ENCODE results near the gene STARD9. TPM values are rescaled to one million over a fixed set of nuclear protein-coding genes. Genes with fewer than 3 reads are reported as not detected.
A peak's percentile ranks its signal among the peaks of the same experiment; 100 is the strongest.

The STARD9 gene
- total and polyA plus RNA-seq, 2 experiments from 2014 or later, result 0.60 to 1.4 TPM

DNA sequence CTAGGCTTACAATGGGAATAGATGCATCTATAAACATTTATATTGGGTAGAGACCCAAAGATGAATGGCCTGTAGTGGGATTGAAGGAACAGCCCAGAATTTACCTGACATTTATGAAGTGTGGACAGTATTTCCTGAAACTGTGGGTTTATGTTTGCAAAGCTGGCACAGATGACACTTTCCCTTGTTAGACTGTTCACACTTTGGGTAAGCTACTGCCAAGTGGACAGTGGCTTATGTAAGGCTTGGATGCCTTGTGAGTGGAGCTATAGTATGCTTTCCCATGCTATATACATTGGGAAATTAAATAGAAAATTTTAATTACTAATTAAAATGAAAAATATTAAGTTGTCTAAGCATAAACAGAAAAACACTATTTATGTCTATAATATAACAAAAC, 48.5 kb downstream of the STARD9 start:
- in situ Hi-C loops (cut with MboI), result no loop called here
- no peak for TF ChIP-seq EZH2 (IDR thresholded peaks at IDR 0.05; ENCODE audit: insufficient read depth, poor library complexity, severe bottlenecking)
- no peak for TF ChIP-seq EZH2phosphoT487 (IDR thresholded peaks at IDR 0.05; ENCODE audit: insufficient read depth, low read depth)

DNA sequence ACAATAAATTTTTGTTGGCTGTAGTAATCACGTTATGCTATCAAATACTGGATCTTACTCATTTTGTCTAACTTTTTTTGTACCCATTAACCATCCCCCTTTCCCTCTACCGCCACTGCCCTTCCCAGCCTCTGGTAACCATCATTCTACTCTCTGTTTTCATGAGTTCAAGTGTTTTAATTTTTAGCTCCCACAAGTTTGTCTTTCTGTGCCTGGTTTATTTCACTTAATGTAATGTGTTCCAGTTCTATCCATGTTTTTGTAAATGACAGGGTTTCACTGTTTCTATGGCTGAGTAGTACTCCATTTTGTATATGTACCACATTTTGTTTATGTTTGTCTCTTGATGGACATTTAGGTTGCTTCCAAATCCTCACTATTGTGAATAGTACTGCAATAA, 52.1 kb downstream of the STARD9 start:
- in situ Hi-C loops (cut with MboI), result no loop called here
- TF ChIP-seq EZH2phosphoT487 (IDR thresholded peaks at IDR 0.05; ENCODE audit: insufficient read depth, low read depth) (no peak), EZH2 (IDR thresholded peaks at IDR 0.05; ENCODE audit: insufficient read depth, poor library complexity, severe bottlenecking) (no peak)
- WGBS, 2 experiments (ENCODE audit: low coverage in 1 of 2, low lambda C conversion rate in 2 of 2, missing lambda C conversion rate in 2 of 2), result 87 to 92% methylated on average over 2 of the region's 2 CpGs

More for the DNA sequence above, 48.5 kb downstream of the STARD9 start:
- no peaks in the 10 kb centered on the region for H3K36me3 ChIP-seq (ENCODE audit: low read depth)
- H3K9me2 ChIP-seq (ENCODE audit: insufficient read depth), result no peaks in the 10 kb centered on the region
- no peak overlapping the region for H3K4me2 ChIP-seq (ENCODE audit: unreplicated experiment)
- H4K20me1 ChIP-seq (ENCODE audit: insufficient read depth), result no peaks in the 10 kb centered on the region
- no peaks in the 10 kb centered on the region for H3K4me1 ChIP-seq (ENCODE audit: insufficient read depth)
- no peaks in the 10 kb centered on the region for H3K27me3 ChIP-seq (replicated peaks; ENCODE audit: insufficient read depth)
- no peaks in the 10 kb centered on the region for H3F3A ChIP-seq (ENCODE audit: insufficient read depth)
- no peak overlapping the region for H3K4me3 ChIP-seq
- H2AFZ ChIP-seq, result no peak overlapping the region
- no peak overlapping the region for H3K9ac ChIP-seq
- no peak for DNase-seq
- H3K27ac ChIP-seq, result no peak overlapping the region
- H3K79me2 ChIP-seq (ENCODE audit: insufficient read depth), result no peaks in the 10 kb centered on the region
- no peaks in the 10 kb centered on the region for H3K9me3 ChIP-seq (ENCODE audit: low read depth)

DNA sequence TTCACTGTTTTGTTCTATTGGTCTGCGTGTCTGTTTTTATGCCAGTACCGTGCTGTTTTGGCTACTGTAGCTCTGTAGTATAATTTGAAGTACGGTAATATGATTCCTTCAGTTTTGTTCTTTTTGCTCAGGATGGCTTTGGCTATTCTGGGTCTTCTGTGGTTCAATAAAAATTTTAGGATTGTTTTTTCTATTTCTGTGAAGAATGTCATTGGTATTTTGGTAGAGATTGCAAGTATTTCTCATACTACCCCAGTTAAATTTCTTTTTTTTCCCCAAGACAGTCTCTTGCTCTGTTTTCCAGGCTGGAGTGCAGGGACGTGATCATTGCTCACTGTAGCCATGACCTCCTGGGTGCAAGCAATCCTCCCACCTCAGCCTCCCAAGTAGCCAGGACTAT, 53.4 kb downstream of the STARD9 start:
- Histone ChIP-seq H3K9ac (no peak overlapping the region), H2AFZ (no peak overlapping the region), H3K36me3 (ENCODE audit: low read depth) (no peaks in the 10 kb centered on the region), H3K4me2 (ENCODE audit: unreplicated experiment) (no peak overlapping the region), H3K4me1 (ENCODE audit: insufficient read depth) (no peaks in the 10 kb centered on the region), H3K27me3 (replicated peaks; ENCODE audit: insufficient read depth) (no peaks in the 10 kb centered on the region), H3K9me3 (ENCODE audit: low read depth) (peaks cover 4% of the 10 kb centered on the region), H3K9me2 (ENCODE audit: insufficient read depth) (no peaks in the 10 kb centered on the region), H3K4me3 (no peak overlapping the region), H3K27ac (no peak overlapping the region), H4K20me1 (ENCODE audit: insufficient read depth) (no peaks in the 10 kb centered on the region), H3F3A (ENCODE audit: insufficient read depth) (no peaks in the 10 kb centered on the region), H3K79me2 (ENCODE audit: insufficient read depth) (no peaks in the 10 kb centered on the region)
- in situ Hi-C loops (cut with MboI), result no loop called here
- no peak for DNase-seq
- WGBS, 2 experiments (ENCODE audit: low coverage in 1 of 2, low lambda C conversion rate in 2 of 2, missing lambda C conversion rate in 2 of 2), result 96 to 97% methylated on average over 4 of the region's 4 CpGs
- TF ChIP-seq EZH2 (IDR thresholded peaks at IDR 0.05; ENCODE audit: insufficient read depth, poor library complexity, severe bottlenecking), result no peak
- no peak for TF ChIP-seq EZH2phosphoT487 (IDR thresholded peaks at IDR 0.05; ENCODE audit: insufficient read depth, low read depth)

More for the DNA sequence above, 52.1 kb downstream of the STARD9 start:
- Histone ChIP-seq H4K20me1 (ENCODE audit: insufficient read depth) (no peaks in the 10 kb centered on the region), H3K4me3 (no peak overlapping the region), H3K9ac (no peak overlapping the region), H3K27me3 (replicated peaks; ENCODE audit: insufficient read depth) (no peaks in the 10 kb centered on the region), H2AFZ (no peak overlapping the region), H3K27ac (no peak overlapping the region), H3K4me2 (ENCODE audit: unreplicated experiment) (no peak overlapping the region), H3K79me2 (ENCODE audit: insufficient read depth) (no peaks in the 10 kb centered on the region), H3K36me3 (ENCODE audit: low read depth) (no peaks in the 10 kb centered on the region), H3K4me1 (ENCODE audit: insufficient read depth) (no peaks in the 10 kb centered on the region), H3K9me2 (ENCODE audit: insufficient read depth) (no peaks in the 10 kb centered on the region), H3K9me3 (ENCODE audit: low read depth) (peaks cover 4% of the 10 kb centered on the region), H3F3A (ENCODE audit: insufficient read depth) (no peaks in the 10 kb centered on the region)
- DNase-seq, result no peak

DNA sequence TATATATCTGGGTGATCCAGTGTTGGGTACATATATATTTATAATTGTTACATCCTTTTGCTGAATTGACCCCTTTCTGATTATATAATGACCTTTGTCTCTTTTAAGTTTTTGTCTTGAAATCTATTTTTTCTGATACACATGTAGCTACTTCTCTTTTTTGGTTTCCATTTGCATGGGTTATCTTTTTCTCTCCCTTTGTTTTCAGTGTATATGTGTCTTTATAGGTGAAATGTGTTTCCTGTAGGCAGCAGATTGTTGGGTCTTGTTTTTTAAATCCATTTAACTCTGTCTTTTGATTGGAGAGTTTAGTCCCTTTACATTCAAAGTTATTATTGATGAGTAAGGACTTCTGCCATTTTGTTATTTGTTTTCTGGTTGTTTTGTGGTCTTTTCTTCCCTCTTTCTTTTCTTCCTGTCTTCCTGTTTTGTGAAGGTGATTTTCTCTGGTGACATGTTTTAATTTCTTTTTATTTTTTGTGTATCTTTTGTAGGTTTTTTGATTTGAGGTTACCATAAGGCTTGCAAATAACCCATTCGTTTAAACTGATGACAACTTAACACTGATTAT, 56.8 kb downstream of the STARD9 start:
- WGBS, 2 experiments (ENCODE audit: low coverage in 1 of 2, low lambda C conversion rate in 2 of 2, missing lambda C conversion rate in 2 of 2), result 91 to 100% methylated on average over 1 of the region's 1 CpG
- H3K9ac ChIP-seq, result no peak overlapping the region
- TF ChIP-seq EZH2 (IDR thresholded peaks at IDR 0.05; ENCODE audit: insufficient read depth, poor library complexity, severe bottlenecking) (no peak), EZH2phosphoT487 (IDR thresholded peaks at IDR 0.05; ENCODE audit: insufficient read depth, low read depth) (no peak)
- H3K36me3 ChIP-seq (ENCODE audit: low read depth), result no peaks in the 10 kb centered on the region
- no peaks in the 10 kb centered on the region for H3K4me1 ChIP-seq (ENCODE audit: insufficient read depth)
- in situ Hi-C loops (cut with MboI), result no loop called here
- DNase-seq, result no peak
- H3K27me3 ChIP-seq (replicated peaks; ENCODE audit: insufficient read depth), result no peaks in the 10 kb centered on the region
- no peaks in the 10 kb centered on the region for H3K9me2 ChIP-seq (ENCODE audit: insufficient read depth)
- no peak overlapping the region for H3K4me2 ChIP-seq (ENCODE audit: unreplicated experiment)
- H3K9me3 ChIP-seq (ENCODE audit: low read depth), result peaks cover 4% of the 10 kb centered on the region
- H3F3A ChIP-seq (ENCODE audit: insufficient read depth), result no peaks in the 10 kb centered on the region
- no peaks in the 10 kb centered on the region for H4K20me1 ChIP-seq (ENCODE audit: insufficient read depth)
- H3K4me3 ChIP-seq, result no peak overlapping the region
- no peaks in the 10 kb centered on the region for H3K79me2 ChIP-seq (ENCODE audit: insufficient read depth)
- H3K27ac ChIP-seq, result no peak overlapping the region
- H2AFZ ChIP-seq, result no peak overlapping the region

DNA sequence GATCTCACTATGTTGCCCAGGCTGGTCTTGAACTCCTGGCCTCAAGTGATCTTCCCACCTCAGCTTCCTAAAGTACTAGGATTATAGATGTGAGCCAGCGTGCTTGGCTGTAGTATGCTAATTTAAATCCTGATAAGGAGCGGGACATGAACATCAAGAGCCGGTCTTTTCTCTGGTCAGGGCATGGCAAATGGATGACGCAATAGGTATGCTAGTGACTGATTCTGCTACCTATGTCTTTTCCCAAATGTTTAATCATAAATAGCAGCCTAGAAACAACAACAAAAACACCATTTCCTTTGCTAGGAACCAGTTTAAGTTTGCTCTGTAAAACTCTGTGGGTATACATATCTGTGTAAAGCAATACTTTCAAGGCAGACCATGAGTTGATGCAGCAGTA, 64.7 kb downstream of the STARD9 start:
- Histone ChIP-seq H3K4me1 (ENCODE audit: insufficient read depth) (no peaks in the 10 kb centered on the region), H3F3A (ENCODE audit: insufficient read depth) (no peaks in the 10 kb centered on the region), H3K4me2 (ENCODE audit: unreplicated experiment) (no peak overlapping the region), H3K9ac (no peak overlapping the region), H3K79me2 (ENCODE audit: insufficient read depth) (no peaks in the 10 kb centered on the region), H3K9me2 (ENCODE audit: insufficient read depth) (no peaks in the 10 kb centered on the region), H3K4me3 (no peak overlapping the region), H3K27ac (no peak overlapping the region), H3K9me3 (ENCODE audit: low read depth) (no peaks in the 10 kb centered on the region), H4K20me1 (ENCODE audit: insufficient read depth) (no peaks in the 10 kb centered on the region), H3K27me3 (replicated peaks; ENCODE audit: insufficient read depth) (no peaks in the 10 kb centered on the region), H2AFZ (no peak overlapping the region), H3K36me3 (ENCODE audit: low read depth) (no peaks in the 10 kb centered on the region)
- in situ Hi-C loops (cut with MboI), result no loop called here
- peak; percentile 2 for DNase-seq
- TF ChIP-seq EZH2phosphoT487 (IDR thresholded peaks at IDR 0.05; ENCODE audit: insufficient read depth, low read depth), result no peak
- WGBS, 2 experiments (ENCODE audit: low coverage in 1 of 2, low lambda C conversion rate in 2 of 2, missing lambda C conversion rate in 2 of 2), result 87 to 91% methylated on average over 4 of the region's 4 CpGs

Data from GM23248 (cell line).